Measurements from ENCODE around the gene NEK2. TPM values are rescaled to one million over a fixed set of nuclear protein-coding genes. Genes with fewer than 3 reads are reported as not detected.

Gene NEK2
- total and polyA plus RNA-seq, 2 of the 13 experiments (the other 11 are each of a cell fraction or from before 2014, with no cell fraction given) = 10.9 to 40.8 TPM

- Histone ChIP-seq H3K9ac (ENCODE audit: insufficient read depth, low read depth, low read length) (peak overlapping the region; percentile 36; the same call in 1 of the 2 replicates), H3K4me3 (replicated peaks in 1 of 3; ENCODE audit: insufficient read depth in 1 of 3, low read depth in 2 of 3, low read length in 3 of 3) (peak overlapping the region in 1 of 3 experiments; percentile 51; a peak in 2 of 6 replicates), H3K36me3 (replicated peaks in 1 of 2; ENCODE audit: control insufficient read depth in 1 of 2, insufficient read depth in 2 of 2, low read length in 2 of 2) (no peaks in the 10 kb centered on the region), H3K9me3 (ENCODE audit: low read length) (no peaks in the 10 kb centered on the region), H4K20me1 (ENCODE audit: insufficient read depth, low read length) (no peaks in the 10 kb centered on the region), H3K27ac (ENCODE audit: extremely low read length, insufficient read depth, low read length) (peak overlapping the region; percentile 50), H2AFZ (ENCODE audit: low read length) (no peak overlapping the region), H3K4me2 (ENCODE audit: low read depth, low read length) (peak overlapping the region; percentile 65), H3K4me1 (ENCODE audit: insufficient read depth, low read length) (peaks cover 72% of the 10 kb centered on the region), H3K27me3 (ENCODE audit: control insufficient read depth in 1 of 2, insufficient read depth in 2 of 2, low read length in 2 of 2) (peaks cover 0 to 2% of the 10 kb centered on the region in 2 experiments; a peak in 1 of 5 replicates), H3K79me2 (ENCODE audit: insufficient read depth, low read length) (no peaks in the 10 kb centered on the region)
- CTCF ChIA-PET (ENCODE audit: low intra/inter-chr PET ratio, low total read pairs) = no interaction called here
- ATAC-seq (peak; percentile 78), DNase-seq (ENCODE audit: low spot score) (peak; percentile 75), FAIRE-seq (peak; percentile 86)
- POLR2A ChIA-PET = interaction anchor here (1.0 to 2.6 kb wide), 12 partner anchors 8 to 104 kb away, joined by 3 to 16 read pairs (median 6); partner anchors contain the start of gene SLC30A1
- no TSS peak for BruUV-seq (replicated peaks)
- WGBS (ENCODE audit: low lambda C conversion rate) = 14% methylated on average over 3 of the region's 8 CpGs
- in situ Hi-C loops (cut with HindIII; ENCODE audit: extremely low pct_ligation_motif_present, low pct_unique_long_range_greater_than_20kb) (no loop called here), intact Hi-C loops (cut with micrococcal nuclease; ENCODE audit: unreplicated experiment) (no loop called here)
- TF ChIP-seq BRD4 (CRISPR knock-in tag; IDR thresholded peaks at IDR 0.05) = no peak
- TF ChIP-seq MAZ (IDR thresholded peaks at IDR 0.05; ENCODE audit: borderline replicate concordance, low read depth, low read length) = no peak
- TF ChIP-seq MAZ (CRISPR knock-in tag; IDR thresholded peaks at IDR 0.05; ENCODE audit: low read depth) = no peak
- TF ChIP-seq LRRFIP1 (CRISPR knock-in tag; conservative IDR thresholded peaks at IDR 0.05) = no peak
- TF ChIP-seq ZNF468 (CRISPR knock-in tag; IDR thresholded peaks at IDR 0.05) = no peak
- no peak for TF ChIP-seq XBP1 (CRISPR knock-in tag; IDR thresholded peaks at IDR 0.05)
- TF ChIP-seq GATA4 (IDR thresholded peaks at IDR 0.05; ENCODE audit: borderline replicate concordance, low read depth) = no peak
- TF ChIP-seq ZNF598 (CRISPR knock-in tag; IDR thresholded peaks at IDR 0.05; ENCODE audit: borderline replicate concordance) = peak; percentile 12; the same call in 1 of the 2 replicates
- TF ChIP-seq NR3C1 (CRISPR knock-in tag; IDR thresholded peaks at IDR 0.05) = no peak
- no peak for TF ChIP-seq ZNF142 (CRISPR knock-in tag; IDR thresholded peaks at IDR 0.05)
- no peak for TF ChIP-seq TRIM22 (IDR thresholded peaks at IDR 0.05)
- TF ChIP-seq TCF7 (IDR thresholded peaks at IDR 0.05; ENCODE audit: low read depth) = no peak
Measured at GRCh38 chr1:211619033-211619996, 56.1 kb downstream of the NEK2 start.

All from HepG2 (cell line).